Fibroblast of mammary gland (primary cell): ENCODE measurements around the gene HIGD1A.

Experiments
- DNase-seq: peaks from one replicate; pipeline ENCODE4 v3.0.0-alpha.2; 2010; ENCODE audit warnings: low read depth
- H3K4me3 ChIP-seq: 2 replicates; pipeline ENCODE4 v1.5.1; 2011; ENCODE audit warnings: low read depth, mild to moderate bottlenecking, low read length, moderate library complexity; ENCODE audit not compliant: control insufficient read depth
- TF ChIP-seq, protein P1 (sequence below): conservative IDR thresholded peaks from 2 replicates; pipeline ENCODE4 v1.5.1; 2011; ENCODE audit warnings: low read depth, low read length, inconsistent platforms; ENCODE audit not compliant: control insufficient read depth, insufficient read depth

Gene HIGD1A

DNA sequence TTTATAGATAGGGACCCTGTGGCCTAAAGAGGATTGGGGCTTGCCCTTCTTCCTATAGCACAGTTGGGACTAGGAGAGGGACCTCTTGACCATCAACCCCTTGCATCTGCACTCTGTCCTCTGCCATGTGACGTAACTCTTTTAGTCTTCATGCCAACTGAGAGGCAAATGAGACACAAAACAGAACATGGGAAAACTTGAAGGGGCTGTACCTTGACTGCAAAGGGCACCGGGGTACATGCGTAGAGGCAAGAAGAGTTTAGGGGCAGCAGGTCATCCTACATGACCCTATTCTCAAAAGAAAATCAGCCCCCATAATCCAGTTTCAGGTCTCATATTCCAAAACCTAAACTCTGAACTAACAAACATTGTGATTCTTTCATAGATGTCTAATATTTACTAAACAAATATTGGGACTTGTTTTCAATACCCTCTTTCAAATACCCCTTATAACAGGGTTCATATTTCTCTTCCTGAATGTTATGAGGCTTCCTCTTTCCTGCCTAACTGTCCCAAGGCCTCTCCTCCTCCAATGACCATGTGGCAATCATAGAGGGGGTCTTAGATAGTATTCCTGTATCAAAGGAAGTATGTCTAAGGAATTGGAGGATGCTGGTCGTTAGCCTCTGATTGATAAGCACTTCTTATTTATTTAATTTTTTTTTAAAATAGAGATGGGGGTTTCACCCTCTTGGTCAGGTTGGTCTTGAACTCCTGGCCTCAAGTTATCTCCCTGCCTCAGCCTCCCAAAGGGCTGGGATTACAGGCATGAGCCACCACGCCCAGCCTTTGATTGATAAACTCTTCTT lies 25.5 kb upstream of the HIGD1A start:
- TF ChIP-seq, protein P1, sequence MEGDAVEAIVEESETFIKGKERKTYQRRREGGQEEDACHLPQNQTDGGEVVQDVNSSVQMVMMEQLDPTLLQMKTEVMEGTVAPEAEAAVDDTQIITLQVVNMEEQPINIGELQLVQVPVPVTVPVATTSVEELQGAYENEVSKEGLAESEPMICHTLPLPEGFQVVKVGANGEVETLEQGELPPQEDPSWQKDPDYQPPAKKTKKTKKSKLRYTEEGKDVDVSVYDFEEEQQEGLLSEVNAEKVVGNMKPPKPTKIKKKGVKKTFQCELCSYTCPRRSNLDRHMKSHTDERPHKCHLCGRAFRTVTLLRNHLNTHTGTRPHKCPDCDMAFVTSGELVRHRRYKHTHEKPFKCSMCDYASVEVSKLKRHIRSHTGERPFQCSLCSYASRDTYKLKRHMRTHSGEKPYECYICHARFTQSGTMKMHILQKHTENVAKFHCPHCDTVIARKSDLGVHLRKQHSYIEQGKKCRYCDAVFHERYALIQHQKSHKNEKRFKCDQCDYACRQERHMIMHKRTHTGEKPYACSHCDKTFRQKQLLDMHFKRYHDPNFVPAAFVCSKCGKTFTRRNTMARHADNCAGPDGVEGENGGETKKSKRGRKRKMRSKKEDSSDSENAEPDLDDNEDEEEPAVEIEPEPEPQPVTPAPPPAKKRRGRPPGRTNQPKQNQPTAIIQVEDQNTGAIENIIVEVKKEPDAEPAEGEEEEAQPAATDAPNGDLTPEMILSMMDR, result no peak
- H3K4me3 ChIP-seq, result no peak overlapping the region
- no peak for DNase-seq

DNA sequence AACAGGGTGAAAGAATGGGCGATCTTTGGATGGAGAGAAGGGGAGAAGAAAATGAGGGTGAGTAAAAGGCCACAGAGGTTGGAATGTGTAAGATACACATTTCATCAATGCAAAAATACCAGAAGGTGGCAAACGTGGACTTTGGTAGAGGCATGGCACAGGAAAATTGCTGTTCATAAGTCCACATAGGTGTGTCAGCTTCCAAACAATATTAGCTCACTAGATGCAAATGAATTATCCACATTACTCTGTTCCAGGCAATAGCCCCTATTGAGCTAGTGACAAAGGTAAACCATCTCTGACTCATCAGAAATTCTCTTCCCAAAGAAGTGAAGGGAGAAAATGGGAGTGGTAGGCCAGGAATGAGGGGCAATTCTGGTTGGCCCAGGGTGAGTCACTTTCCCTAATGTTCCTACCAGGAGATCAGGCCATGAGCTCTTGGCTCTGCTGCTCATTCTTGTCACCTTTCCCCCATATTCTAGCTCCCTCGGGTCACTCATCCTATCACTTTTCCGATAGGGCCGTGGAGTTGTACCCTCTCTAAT lies 24.9 kb upstream of the HIGD1A start:
- H3K4me3 ChIP-seq, result no peak overlapping the region
- TF ChIP-seq, protein P1, result no peak
- no peak for DNase-seq

DNA sequence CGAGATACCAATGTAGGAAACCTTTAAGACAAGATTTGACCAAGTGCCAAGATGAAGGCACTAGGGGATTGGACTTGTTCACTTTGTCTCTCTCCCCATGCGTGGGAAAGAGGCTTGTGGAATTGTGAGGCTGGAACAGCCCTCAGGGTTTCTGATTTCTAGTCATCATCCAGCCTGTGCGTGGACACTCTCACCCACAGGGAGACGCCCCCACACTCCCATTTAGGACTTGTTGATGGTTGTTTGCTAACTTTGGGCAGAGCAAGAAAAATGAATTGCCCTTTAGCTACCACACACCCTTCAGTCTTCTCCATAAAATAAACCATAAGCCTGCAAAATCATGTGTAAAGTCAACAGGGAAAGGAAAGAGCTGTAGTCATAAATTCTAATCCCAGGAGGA lies 23.4 kb upstream of the HIGD1A start:
- TF ChIP-seq, protein P1, result no peak
- H3K4me3 ChIP-seq, result no peak overlapping the region
- DNase-seq, result peak; percentile 61

DNA sequence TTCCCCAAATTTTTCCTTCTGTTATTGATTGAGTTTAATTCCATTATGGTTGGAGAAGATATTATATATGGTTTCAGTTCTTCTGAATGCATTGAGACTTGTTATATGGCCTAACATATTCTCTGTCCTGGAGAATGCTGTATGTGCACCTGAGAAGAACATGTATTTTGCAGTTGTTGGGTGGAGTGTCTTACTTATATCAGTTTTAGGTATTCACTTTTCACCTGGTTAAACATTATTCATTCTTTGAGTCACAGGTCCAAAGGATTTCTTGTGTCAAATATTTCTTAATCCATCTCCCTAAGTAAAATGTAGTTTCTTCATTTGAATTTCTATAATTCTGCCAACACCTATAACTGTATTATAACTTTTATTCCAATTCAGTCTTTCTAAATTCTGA lies 22.7 kb upstream of the HIGD1A start:
- H3K4me3 ChIP-seq, result no peak overlapping the region
- DNase-seq, result no peak
- TF ChIP-seq, protein P1, result no peak

DNA sequence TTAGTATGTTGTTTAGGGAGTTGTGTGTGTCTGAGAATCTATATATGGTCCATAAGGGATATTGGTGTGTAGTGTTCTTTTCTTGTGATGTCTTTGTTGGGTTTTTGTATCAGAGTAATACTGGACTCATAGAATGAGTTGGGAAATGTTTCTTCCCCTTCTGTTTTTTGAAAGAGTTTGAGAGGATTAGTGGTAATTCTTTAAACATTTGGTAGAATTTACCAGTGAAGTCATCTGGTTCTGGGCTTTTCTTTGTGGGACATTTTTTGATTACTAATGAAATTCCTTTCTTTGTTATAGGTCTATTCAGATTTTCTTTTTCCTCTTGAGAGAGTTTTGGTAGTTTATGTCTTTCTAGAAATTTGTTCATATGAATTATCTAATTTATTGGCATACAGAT lies 21.9 kb upstream of the HIGD1A start:
- no peak for DNase-seq
- TF ChIP-seq, protein P1, result no peak
- H3K4me3 ChIP-seq, result no peak overlapping the region

DNA sequence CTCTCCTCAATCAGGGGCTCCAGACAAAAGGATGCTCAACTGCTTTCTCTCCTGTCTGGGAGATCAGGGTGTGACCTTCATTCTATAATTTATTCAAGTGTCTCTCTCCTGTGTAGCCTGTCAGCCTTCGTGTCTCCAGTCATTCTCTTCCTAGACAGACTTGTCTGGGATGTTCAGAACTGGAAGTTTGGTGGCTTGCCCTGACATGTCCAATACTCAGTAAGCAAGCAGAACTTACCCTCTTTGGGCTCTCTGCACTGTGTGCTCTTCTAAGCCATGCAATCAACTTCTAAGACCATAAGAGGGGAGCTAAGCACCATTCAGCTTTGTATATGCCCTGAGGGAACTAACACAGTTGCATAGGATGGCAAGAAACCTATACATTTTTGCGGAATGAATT lies 19.1 kb upstream of the HIGD1A start:
- H3K4me3 ChIP-seq, result no peak overlapping the region
- no peak for DNase-seq
- TF ChIP-seq, protein P1, result no peak

DNA sequence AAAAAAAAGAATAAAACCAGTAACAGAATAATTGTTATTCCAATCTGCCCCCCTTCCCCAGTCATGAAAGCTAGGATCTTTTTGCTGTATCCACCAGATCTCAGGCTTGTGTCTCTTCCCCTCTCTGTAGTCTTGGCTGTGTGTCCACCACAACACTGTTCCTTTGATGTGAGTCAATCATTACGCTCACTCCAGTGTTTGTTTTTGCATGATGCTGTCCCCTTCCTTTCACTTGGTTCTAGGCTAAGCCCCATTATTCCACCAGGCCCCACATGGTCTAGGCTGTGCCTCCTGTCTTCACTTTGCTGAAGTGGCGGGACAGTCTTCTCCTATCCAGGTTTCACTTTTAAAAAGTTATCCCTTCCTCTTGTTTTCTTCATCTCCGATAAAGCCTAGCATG lies 18.5 kb upstream of the HIGD1A start:
- no peak overlapping the region for H3K4me3 ChIP-seq
- TF ChIP-seq, protein P1, result no peak
- DNase-seq, result no peak
